HepG2 (cell line): ENCODE measurements around the gene HEXIM1. TPM values are rescaled to one million over a fixed set of nuclear protein-coding genes. Genes with fewer than 3 reads are reported as not detected.
A peak's percentile ranks its signal among the peaks of the same experiment; 100 is the strongest.

Experiments
- EED ChIP-seq: sonication (generic); formaldehyde crosslinking; IDR thresholded peaks from 2 replicates; pipeline ENCODE4 v1.5.0; 2020; ENCODE audit warnings: mild to moderate bottlenecking, missing genetic modification reagents
- ELK4 ChIP-seq: sonication (generic); formaldehyde crosslinking; IDR thresholded peaks from 2 replicates; pipeline ENCODE4 v1.9.0; 2021; ENCODE audit warnings: missing genetic modification reagents, borderline replicate concordance
- HDAC1 ChIP-seq: sonication (generic); formaldehyde crosslinking; IDR thresholded peaks from 2 replicates; pipeline ENCODE4 v1.5.1; 2020; ENCODE audit warnings: mild to moderate bottlenecking, missing genetic modification reagents
- HOXA9 ChIP-seq: sonication (generic); formaldehyde crosslinking; IDR thresholded peaks from 2 replicates; pipeline ENCODE4 v1.8.1; 2022; ENCODE audit warnings: missing genetic modification reagents, mild to moderate bottlenecking, moderate library complexity, borderline replicate concordance
- IKZF5 ChIP-seq: IDR thresholded peaks from 2 replicates; pipeline ENCODE4 v1.6.1; 2018; ENCODE audit warnings: missing genetic modification reagents, mild to moderate bottlenecking, missing compliant biosample characterization
- KLF11 ChIP-seq: IDR thresholded peaks from 2 replicates; pipeline ENCODE4 v1.6.1; 2016; ENCODE audit warnings: missing compliant biosample characterization
- LBX2 ChIP-seq: sonication (generic); formaldehyde crosslinking; IDR thresholded peaks from 2 replicates; pipeline ENCODE4 v1.5.0; 2020; ENCODE audit warnings: missing genetic modification reagents, mild to moderate bottlenecking, borderline replicate concordance
- MLLT10 ChIP-seq: sonication (generic); formaldehyde crosslinking; IDR thresholded peaks from 2 replicates; pipeline ENCODE4 v1.4.0; 2020; ENCODE audit warnings: missing genetic modification reagents
- POLR2A ChIP-seq, 2 experiments: IDR thresholded peaks; 2 replicates each; pipeline ENCODE4 v1.6.1; 2011; ENCODE audit warnings: low read depth in 2 of 2, low read length in 2 of 2, mild to moderate bottlenecking in 1 of 2, moderate library complexity in 1 of 2; ENCODE audit not compliant: insufficient read depth in 1 of 2
- RERE ChIP-seq: IDR thresholded peaks from 2 replicates; pipeline ENCODE4 v1.6.1; 2016; ENCODE audit warnings: low read depth, missing genetic modification reagents, missing compliant biosample characterization
- RFX5 ChIP-seq: IDR thresholded peaks from 2 replicates; pipeline ENCODE4 v1.6.1; 2011; ENCODE audit warnings: low read depth, low read length, improper control_type of control experiment
- SALL1 ChIP-seq: sonication (generic); formaldehyde crosslinking; IDR thresholded peaks from 2 replicates; pipeline ENCODE4 v1.8.0; 2022; ENCODE audit warnings: mild to moderate bottlenecking, missing genetic modification reagents
- SMARCE1 ChIP-seq: fragments of 450-650 bp; IDR thresholded peaks from 2 replicates; pipeline ENCODE4 v1.6.1; 2017; ENCODE audit warnings: borderline replicate concordance
- SRSF1 ChIP-seq: fragments of 200-400 bp; formaldehyde crosslinking; optimal IDR thresholded peaks from 2 replicates; pipeline ENCODE3; 2017; ENCODE audit warnings: mild to moderate bottlenecking, low read depth, low read length, moderate library complexity
- ZBTB38 ChIP-seq: sonication (generic); formaldehyde crosslinking; IDR thresholded peaks from 2 replicates; pipeline ENCODE4 v1.5.1; 2020; ENCODE audit warnings: mild to moderate bottlenecking, missing genetic modification reagents
- ZBTB4 ChIP-seq: sonication (generic); formaldehyde crosslinking; IDR thresholded peaks from 2 replicates; pipeline ENCODE4 v1.4.0; 2020; ENCODE audit warnings: missing genetic modification reagents, mild to moderate bottlenecking, borderline replicate concordance
- ZNF382 ChIP-seq: sonication (generic); formaldehyde crosslinking; IDR thresholded peaks from 2 replicates; pipeline ENCODE4 v1.5.0; 2020; ENCODE audit warnings: missing genetic modification reagents, mild to moderate bottlenecking, borderline replicate concordance
- ZNF629 ChIP-seq: sonication (generic); formaldehyde crosslinking; conservative IDR thresholded peaks from 2 replicates; pipeline ENCODE4 v1.5.0; 2020; ENCODE audit warnings: missing genetic modification reagents
- ZNF891 ChIP-seq: sonication (generic); formaldehyde crosslinking; IDR thresholded peaks from 2 replicates; pipeline ENCODE4 v1.5.0; 2020; ENCODE audit warnings: mild to moderate bottlenecking, missing genetic modification reagents
- polyA plus RNA-seq, 8 experiments: library from polyadenylated mRNA; depleted of rRNA in 3 of 8; stranded (reverse) in 7 of 8; unstranded in 1 of 8; fragments of >200 nt; fragmentation: Illumina TruSeq in 4 of 8; extraction: Trizol in 4 of 8; gene quantifications; 2 replicates each; pipeline versions ENCODE4 v1.2.1 to v1.2.3, GENCODE V29; 2011 to 2016; ENCODE audit warnings: low read depth in 4 of 8, missing spikeins in 1 of 8, mixed read lengths in 1 of 8; ENCODE audit not compliant: insufficient read depth in 1 of 8
- total RNA-seq, 5 experiments: library from RNA; depleted of rRNA; stranded (reverse); fragments of >200 nt; fragmentation: Illumina TruSeq; extraction: Trizol; gene quantifications; 2 replicates each; pipeline ENCODE4 v1.2.3, GENCODE V29; 2016; ENCODE audit warnings: low read depth in 1 of 5

HEXIM1 gene
- total and polyA plus RNA-seq, 2 of the 13 experiments (the other 11 are each of a cell fraction or from before 2014, with no cell fraction given), result 10.5 to 16.6 TPM

GRCh38 chr17:45146890-45147580, 1.2 kb upstream of the HEXIM1 start (continued):
- TF ChIP-seq POLR2A (IDR thresholded peaks at IDR 0.05; ENCODE audit: insufficient read depth in 1 of 2, low read depth in 2 of 2, low read length in 2 of 2) (peak; percentile 46 to 76; a peak in 3 of 4 replicates), LBX2 (CRISPR knock-in tag) (0 out of 2 replicates have a peak, but pooled peaks have one; percentile 32), HOXA9 (CRISPR knock-in tag) (no peak), EED (CRISPR knock-in tag) (no peak), KLF11 (CRISPR knock-in tag) (no peak), ZNF382 (CRISPR knock-in tag) (no peak), ZNF629 (CRISPR knock-in tag) (no peak), MLLT10 (CRISPR knock-in tag) (no peak), IKZF5 (no peak; the same call in 1 of the 2 replicates), SMARCE1 (no peak), ZBTB38 (CRISPR knock-in tag) (peak; percentile 42; the same call in 1 of the 2 replicates), HDAC1 (CRISPR knock-in tag) (no peak), SALL1 (CRISPR knock-in tag) (peak; percentile 62; the same call in 1 of the 2 replicates), ZNF891 (CRISPR knock-in tag) (no peak), RERE (CRISPR knock-in tag) (no peak), ZBTB4 (no peak; the same call in 1 of the 2 replicates), ELK4 (CRISPR knock-in tag) (no peak), SRSF1 (peak; percentile 78), RFX5 (no peak)
